Calu3 (cell line): Measurements from ENCODE around the gene SMAD3. TPM values are rescaled to one million over a fixed set of nuclear protein-coding genes. Genes with fewer than 3 reads are reported as not detected.

Experiments used
- BruUV-seq: library from RNA; stranded (reverse); fragments of 400-500 nt; replicated peaks from 2 replicates; lab custom pipeline; 2021; lab: Mats Ljungman, UMichigan
- CTCF ChIA-PET: fragments of 300-600 bp; sonication (Branson Sonifier 250); formaldehyde crosslinking; loops from one replicate; lab custom pipeline; 2022; ENCODE audit warnings: antibody characterized with exemption; lab: Charles Lee
- DNase-seq: peaks from one replicate; pipeline ENCODE4 v3.0.0; 2022
- H3K27ac Mint-ChIP-seq: one replicate; pipeline ENCODE4 v1.8.0; 2022; ENCODE audit warnings: mixed read lengths; ENCODE audit not compliant: unreplicated experiment
- H3K27me3 Mint-ChIP-seq: one replicate; pipeline ENCODE4 v1.8.0; 2022; ENCODE audit warnings: mixed read lengths; ENCODE audit not compliant: unreplicated experiment
- H3K36me3 Mint-ChIP-seq: one replicate; pipeline ENCODE4 v1.8.0; 2022; ENCODE audit warnings: mild to moderate bottlenecking, moderate library complexity, mixed read lengths; ENCODE audit not compliant: insufficient read depth, unreplicated experiment
- H3K4me1 Mint-ChIP-seq: one replicate; pipeline ENCODE4 v1.8.0; 2022; ENCODE audit warnings: mild to moderate bottlenecking, low read depth, mixed read lengths; ENCODE audit not compliant: unreplicated experiment
- H3K4me3 Mint-ChIP-seq: one replicate; pipeline ENCODE4 v1.8.0; 2022; ENCODE audit warnings: mild to moderate bottlenecking, low read depth, moderate library complexity, mixed read lengths; ENCODE audit not compliant: unreplicated experiment
- H3K9me3 Mint-ChIP-seq: one replicate; pipeline ENCODE4 v1.8.0; 2022; ENCODE audit warnings: low read depth, mixed read lengths; ENCODE audit not compliant: unreplicated experiment
- intact Hi-C: fragments of 100-400 bp; cut with micrococcal nuclease; formaldehyde crosslinking; loops from one replicate; pipeline ENCODE4 v1.10.0; 2022; ENCODE audit not compliant: unreplicated experiment
- total RNA-seq: library from RNA; stranded (reverse); gene quantifications from 2 replicates; pipeline ENCODE4 v1.2.3, GENCODE V29; 2022
- TF ChIP-seq, protein P1 (sequence below): fragments of 200-600 bp; IDR thresholded peaks from one replicate; pipeline ENCODE4 v1.8.0; 2022; ENCODE audit warnings: antibody characterized with exemption; ENCODE audit not compliant: unreplicated experiment

SMAD3 gene
- total RNA-seq, 1 experiment from 2014 or later, result 121 TPM

DNA sequence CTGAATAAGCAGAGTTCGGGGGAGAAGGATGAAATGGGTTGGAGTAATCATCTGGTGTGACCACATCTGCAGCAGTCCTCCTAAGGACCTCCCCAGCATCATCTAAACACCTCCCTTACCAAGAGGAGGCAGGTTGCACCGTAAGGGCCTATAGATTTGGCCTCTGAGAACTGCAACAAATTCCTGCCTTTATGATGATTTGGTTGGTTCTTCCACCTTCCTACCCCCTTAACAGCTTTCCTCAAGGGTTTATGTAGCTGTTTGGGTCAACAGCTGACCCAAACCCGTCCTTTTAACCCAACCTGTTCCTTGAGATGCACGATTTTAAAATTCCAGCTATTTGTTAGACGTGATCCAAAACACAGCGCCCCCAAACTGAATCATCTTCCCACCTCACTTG lies 130.8 kb downstream of the SMAD3 start:
- Mint-ChIP-seq H3K4me3 (no peak overlapping the region), H3K9me3 (no peaks in the 10 kb centered on the region), H3K27ac (peak overlapping the region; percentile 63), H3K36me3 (peaks cover 67% of the 10 kb centered on the region), H3K4me1 (peaks cover 18% of the 10 kb centered on the region), H3K27me3 (no peaks in the 10 kb centered on the region)
- CTCF ChIA-PET, result no interaction called here
- BruUV-seq, result no TSS peak
- no peak for DNase-seq
- intact Hi-C loops, result no loop called here
- TF ChIP-seq, protein P1, sequence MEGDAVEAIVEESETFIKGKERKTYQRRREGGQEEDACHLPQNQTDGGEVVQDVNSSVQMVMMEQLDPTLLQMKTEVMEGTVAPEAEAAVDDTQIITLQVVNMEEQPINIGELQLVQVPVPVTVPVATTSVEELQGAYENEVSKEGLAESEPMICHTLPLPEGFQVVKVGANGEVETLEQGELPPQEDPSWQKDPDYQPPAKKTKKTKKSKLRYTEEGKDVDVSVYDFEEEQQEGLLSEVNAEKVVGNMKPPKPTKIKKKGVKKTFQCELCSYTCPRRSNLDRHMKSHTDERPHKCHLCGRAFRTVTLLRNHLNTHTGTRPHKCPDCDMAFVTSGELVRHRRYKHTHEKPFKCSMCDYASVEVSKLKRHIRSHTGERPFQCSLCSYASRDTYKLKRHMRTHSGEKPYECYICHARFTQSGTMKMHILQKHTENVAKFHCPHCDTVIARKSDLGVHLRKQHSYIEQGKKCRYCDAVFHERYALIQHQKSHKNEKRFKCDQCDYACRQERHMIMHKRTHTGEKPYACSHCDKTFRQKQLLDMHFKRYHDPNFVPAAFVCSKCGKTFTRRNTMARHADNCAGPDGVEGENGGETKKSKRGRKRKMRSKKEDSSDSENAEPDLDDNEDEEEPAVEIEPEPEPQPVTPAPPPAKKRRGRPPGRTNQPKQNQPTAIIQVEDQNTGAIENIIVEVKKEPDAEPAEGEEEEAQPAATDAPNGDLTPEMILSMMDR, result no peak

DNA sequence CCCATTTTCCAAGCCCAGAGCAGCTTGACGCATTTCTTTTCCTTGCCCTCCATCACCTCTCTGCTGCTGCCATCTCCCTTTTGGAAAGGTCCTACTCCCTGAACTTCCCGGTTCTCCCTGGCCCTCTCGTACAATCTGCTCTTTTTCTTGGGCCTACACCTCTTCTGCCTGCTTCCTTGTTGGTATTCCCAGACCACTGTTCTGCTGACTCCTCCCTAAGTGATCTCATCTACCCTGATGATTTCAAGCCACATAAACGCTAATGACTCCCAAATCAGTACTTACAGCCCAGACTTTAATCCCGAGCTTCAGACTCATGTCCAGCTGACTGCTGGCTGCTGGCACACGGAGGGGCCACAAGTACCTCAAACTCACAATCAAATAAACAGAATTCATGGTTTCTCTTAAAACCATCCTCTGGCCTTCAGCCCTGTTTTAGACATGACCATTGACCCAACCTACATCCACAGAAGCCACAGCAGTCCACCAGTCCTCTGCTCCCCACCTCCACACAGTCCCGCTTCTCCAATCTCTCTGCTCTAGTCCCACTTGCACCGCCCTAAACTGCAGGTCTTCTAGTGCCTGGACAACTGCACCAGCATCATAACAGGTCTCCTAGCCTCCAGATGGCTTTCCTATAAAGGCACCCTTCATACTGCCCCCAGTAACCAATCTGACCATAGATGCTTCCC lies 131.4 kb downstream of the SMAD3 start:
- DNase-seq, result no peak
- Mint-ChIP-seq H3K36me3 (peaks cover 66% of the 10 kb centered on the region), H3K27ac (peak overlapping the region; percentile 63), H3K4me3 (no peak overlapping the region), H3K4me1 (peaks cover 18% of the 10 kb centered on the region), H3K9me3 (no peaks in the 10 kb centered on the region), H3K27me3 (no peaks in the 10 kb centered on the region)
- CTCF ChIA-PET, result no interaction called here
- BruUV-seq, result no TSS peak
- intact Hi-C loops, result no loop called here
- TF ChIP-seq, protein P1, result no peak

- TF ChIP-seq, protein P1, result no peak
- Mint-ChIP-seq H3K27me3 (no peaks in the 10 kb centered on the region), H3K4me3 (no peak overlapping the region), H3K36me3 (peaks cover 61% of the 10 kb centered on the region), H3K4me1 (peaks cover 18% of the 10 kb centered on the region), H3K9me3 (no peaks in the 10 kb centered on the region), H3K27ac (peak overlapping the region; percentile 63)
- DNase-seq, result no peak
- no TSS peak for BruUV-seq
- CTCF ChIA-PET, result no interaction called here
- intact Hi-C loops, result no loop called here
Measured at GRCh38 chr15:67197364-67197695, 131.9 kb downstream of the SMAD3 start.

DNA sequence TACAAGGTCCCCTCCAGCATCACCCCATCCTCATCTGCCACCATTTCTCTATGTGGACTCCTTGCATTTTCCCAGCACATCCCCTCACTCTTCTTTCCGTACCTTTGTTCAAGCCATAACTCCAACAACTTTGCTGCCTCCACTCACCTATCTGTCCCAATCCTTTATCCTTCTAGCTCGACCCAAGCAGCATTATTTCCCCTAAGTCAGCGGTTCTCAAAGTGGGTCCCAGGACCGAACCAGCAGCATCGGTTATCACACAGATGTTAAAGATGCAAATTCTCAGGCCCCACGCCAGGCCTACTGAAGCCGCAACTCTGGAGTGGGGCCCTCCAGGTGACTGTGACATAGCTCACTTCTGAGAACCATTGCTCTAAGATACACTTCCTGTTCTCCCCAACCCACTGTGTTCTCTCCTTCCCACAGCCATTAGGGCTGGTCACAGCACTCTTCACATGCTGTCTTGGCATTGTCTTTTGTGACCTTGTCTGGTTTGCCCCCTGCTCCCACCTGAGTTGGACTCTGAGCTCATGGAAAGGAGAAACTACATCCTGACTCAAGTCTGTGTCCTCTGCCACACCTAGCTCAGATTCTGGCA lies 132.9 kb downstream of the SMAD3 start:
- DNase-seq, result no peak
- CTCF ChIA-PET, result interaction anchor here (0.6 kb wide), 1 partner anchor 233 kb away, joined by 3 read pairs; no protein-coding TSS in a partner anchor
- Mint-ChIP-seq H3K4me1 (peaks cover 18% of the 10 kb centered on the region), H3K27me3 (no peaks in the 10 kb centered on the region), H3K36me3 (peaks cover 52% of the 10 kb centered on the region), H3K4me3 (no peak overlapping the region), H3K9me3 (no peaks in the 10 kb centered on the region), H3K27ac (peak overlapping the region; percentile 63)
- intact Hi-C loops, result no loop called here
- TF ChIP-seq, protein P1, result no peak
- TSS peak; percentile 15 for BruUV-seq
